Astrocyte (in vitro differentiated cells and primary cell): Measurements from ENCODE around the gene UNC5B.

Experiments used
- CTCF ChIP-seq: IDR thresholded peaks from 2 replicates; pipeline ENCODE4 v1.5.1; 2011; ENCODE audit warnings: low read depth, mild to moderate bottlenecking, inconsistent platforms, low read length, moderate library complexity; ENCODE audit not compliant: insufficient read depth
- EZH2 ChIP-seq: IDR thresholded peaks from 2 replicates; pipeline ENCODE4 v1.6.1; 2012; ENCODE audit warnings: mild to moderate bottlenecking, low read length, inconsistent platforms; ENCODE audit not compliant: insufficient read depth

- TF ChIP-seq EZH2 (no peak), CTCF (no peak)
Measured at GRCh38 chr10:71304914-71305313, 92.5 kb downstream of the UNC5B start.
